ENCODE data around the gene C9orf85.

The C9orf85 gene, protein sequence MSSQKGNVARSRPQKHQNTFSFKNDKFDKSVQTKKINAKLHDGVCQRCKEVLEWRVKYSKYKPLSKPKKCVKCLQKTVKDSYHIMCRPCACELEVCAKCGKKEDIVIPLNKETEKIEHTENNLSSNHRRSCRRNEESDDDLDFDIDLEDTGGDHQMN

DNA sequence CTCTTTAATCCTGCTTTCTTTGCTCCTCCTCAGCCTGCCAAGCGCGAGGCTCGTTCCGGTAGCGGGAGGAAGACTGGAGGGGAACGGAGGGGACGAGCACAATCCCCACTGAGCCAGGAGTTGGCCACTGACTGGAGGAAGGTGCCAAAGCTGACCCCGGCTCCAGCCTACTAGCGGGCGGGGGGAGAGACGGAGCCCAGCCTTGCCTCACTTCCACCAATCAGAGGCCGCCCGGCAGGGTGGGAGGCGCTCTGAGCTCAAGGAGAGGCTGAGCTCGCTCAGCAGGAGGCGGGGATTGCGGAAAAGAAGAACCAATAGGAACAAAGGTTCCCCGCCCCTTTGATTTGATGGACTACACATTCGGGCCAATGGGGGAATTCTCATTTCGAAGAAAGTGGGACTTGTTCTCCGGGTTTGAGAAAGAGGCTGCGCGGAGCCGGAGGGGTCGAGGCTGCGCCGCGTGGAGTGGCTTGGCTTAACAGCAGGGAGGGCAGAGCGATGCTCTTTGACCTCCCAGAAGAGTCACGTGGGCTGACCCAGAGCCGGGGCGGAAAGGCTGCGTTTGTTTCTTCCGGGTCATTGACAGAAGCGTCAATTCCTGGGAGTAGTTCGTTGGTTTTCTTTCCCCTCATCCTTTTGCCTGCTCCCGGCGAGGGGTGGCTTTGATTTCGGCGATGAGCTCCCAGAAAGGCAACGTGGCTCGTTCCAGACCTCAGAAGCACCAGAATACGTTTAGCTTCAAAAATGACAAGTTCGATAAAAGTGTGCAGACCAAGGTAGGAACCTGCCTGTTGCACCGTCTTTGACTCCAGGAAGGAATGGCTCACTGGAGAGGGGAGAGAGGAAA, at the start of gene C9orf85, which contains the start of gene ABHD17B:
Gene C9orf85 (plus strand): TSS at position 579 of the 847 bp plus-strand sequence. CDS start 96 bp downstream, at position 675.
Gene ABHD17B (minus strand): TSS at position 133 of the 847 bp plus-strand sequence. CDS start 36,113 bp downstream, outside the sequence.
- no peaks in the 10 kb centered on the region for H3K9me3 Mint-ChIP-seq
- peak; percentile 96 for ATAC-seq
- peak; percentile 96 for DNase-seq
- H3K4me3 Mint-ChIP-seq, result peak within 1 kb of the TSS; percentile 99
- no peaks in the 10 kb centered on the region for H3K27me3 Mint-ChIP-seq
- H3K36me3 Mint-ChIP-seq (ENCODE audit: low read depth), result no peaks in the 10 kb centered on the region
- peaks cover 65% of the 10 kb centered on the region for H3K4me1 Mint-ChIP-seq
- peak within 1 kb of the TSS; percentile 96 for H3K27ac Mint-ChIP-seq

DNA sequence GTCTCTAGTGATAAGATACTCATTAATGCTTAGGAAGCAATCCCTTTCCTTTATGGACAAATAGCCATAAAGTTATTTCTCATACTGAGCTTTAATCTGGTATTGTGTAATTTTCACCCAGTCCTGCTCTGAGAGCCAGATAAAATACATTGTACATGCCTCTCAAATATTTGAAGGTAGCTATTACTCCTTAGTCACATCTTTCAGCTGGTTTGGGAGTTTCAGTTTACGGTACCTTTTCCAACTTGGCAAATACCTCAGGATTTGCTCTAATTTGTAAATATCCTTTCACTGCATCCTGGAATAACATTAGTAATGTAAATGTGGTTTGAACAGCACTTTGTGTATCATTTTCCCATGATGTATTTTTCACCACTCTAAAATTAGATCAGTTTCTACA, 47.8 kb upstream of the C9orf85 start:
- H3K36me3 Mint-ChIP-seq (ENCODE audit: low read depth), result peaks cover 59% of the 10 kb centered on the region
- H3K4me1 Mint-ChIP-seq, result peaks cover 25% of the 10 kb centered on the region
- H3K9me3 Mint-ChIP-seq, result peaks cover 29% of the 10 kb centered on the region
- H3K27me3 Mint-ChIP-seq, result no peaks in the 10 kb centered on the region
- DNase-seq (no peak), ATAC-seq (no peak)
- no peak overlapping the region for H3K27ac Mint-ChIP-seq
- H3K4me3 Mint-ChIP-seq, result no peak overlapping the region

DNA sequence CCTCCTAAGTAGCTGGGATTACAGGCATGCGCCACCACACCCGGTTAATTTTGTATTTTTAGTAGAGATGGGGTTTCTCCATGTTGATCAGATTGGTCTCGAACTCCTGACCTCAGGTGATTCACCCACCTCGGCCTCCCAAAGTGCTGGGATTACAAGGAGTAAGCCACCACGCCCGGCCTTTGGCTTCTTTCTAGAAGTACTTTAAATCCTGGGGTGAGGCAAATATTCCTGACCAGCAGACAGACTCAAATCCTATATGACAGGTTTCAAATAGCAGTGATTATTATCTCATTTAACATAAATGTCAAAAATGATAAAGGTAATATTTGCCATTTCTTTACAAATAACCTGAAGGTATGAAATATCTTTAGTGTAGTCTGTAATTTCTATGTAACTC, 36.1 kb upstream of the C9orf85 start:
- ATAC-seq (no peak), DNase-seq (no peak)
- Mint-ChIP-seq H3K36me3 (ENCODE audit: low read depth) (peaks cover 25% of the 10 kb centered on the region), H3K27me3 (no peaks in the 10 kb centered on the region), H3K9me3 (peaks cover 21% of the 10 kb centered on the region), H3K4me3 (no peak overlapping the region), H3K27ac (no peak overlapping the region), H3K4me1 (peaks cover 14% of the 10 kb centered on the region)

DNA sequence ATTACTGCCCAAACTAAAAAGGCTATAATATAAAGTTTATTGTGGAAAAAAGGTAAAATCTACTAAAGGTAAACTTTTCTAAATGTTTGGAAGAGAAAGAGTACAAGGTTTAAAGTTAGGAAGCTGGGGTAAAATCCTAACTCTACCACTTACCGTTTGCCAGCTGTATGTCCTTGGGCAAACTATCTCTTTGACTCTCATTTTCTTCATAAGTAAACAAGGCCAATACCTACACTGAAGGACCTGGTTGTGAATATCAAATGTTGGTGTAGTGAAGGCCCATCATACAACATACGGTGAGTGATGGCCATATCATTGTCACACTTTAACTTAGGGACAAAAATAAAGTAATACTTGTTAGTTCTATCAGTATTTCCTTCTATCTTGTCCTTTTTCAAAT, 35.3 kb upstream of the C9orf85 start:
- no peak overlapping the region for H3K4me3 Mint-ChIP-seq
- H3K27ac Mint-ChIP-seq, result no peak overlapping the region
- no peak for DNase-seq
- peaks cover 29% of the 10 kb centered on the region for H3K36me3 Mint-ChIP-seq (ENCODE audit: low read depth)
- peaks cover 18% of the 10 kb centered on the region for H3K4me1 Mint-ChIP-seq
- no peak for ATAC-seq
- H3K27me3 Mint-ChIP-seq, result no peaks in the 10 kb centered on the region
- peaks cover 26% of the 10 kb centered on the region for H3K9me3 Mint-ChIP-seq

DNA sequence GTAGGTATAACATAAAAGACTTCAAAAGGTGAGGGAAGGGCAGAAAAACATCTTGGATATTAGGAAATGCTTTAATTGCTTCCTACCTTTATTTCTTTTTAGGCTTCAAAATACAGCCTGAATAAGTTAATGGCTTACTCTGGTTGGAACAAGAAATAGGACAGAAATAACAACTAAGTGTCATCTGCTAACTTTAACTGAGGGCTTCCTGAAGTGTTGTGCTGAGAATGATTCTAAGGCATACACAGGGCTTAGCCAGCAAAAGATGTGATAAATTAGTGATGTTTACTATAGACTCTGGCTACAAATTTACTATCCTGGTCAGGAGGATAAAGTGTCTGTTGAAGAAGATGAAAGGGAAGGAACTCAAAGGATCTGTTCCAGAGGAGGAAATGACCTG, 34.6 kb upstream of the C9orf85 start:
- Mint-ChIP-seq H3K4me1 (peaks cover 18% of the 10 kb centered on the region), H3K36me3 (ENCODE audit: low read depth) (peaks cover 35% of the 10 kb centered on the region), H3K9me3 (peaks cover 29% of the 10 kb centered on the region), H3K27ac (no peak overlapping the region), H3K27me3 (no peaks in the 10 kb centered on the region), H3K4me3 (no peak overlapping the region)
- DNase-seq (no peak), ATAC-seq (no peak)

DNA sequence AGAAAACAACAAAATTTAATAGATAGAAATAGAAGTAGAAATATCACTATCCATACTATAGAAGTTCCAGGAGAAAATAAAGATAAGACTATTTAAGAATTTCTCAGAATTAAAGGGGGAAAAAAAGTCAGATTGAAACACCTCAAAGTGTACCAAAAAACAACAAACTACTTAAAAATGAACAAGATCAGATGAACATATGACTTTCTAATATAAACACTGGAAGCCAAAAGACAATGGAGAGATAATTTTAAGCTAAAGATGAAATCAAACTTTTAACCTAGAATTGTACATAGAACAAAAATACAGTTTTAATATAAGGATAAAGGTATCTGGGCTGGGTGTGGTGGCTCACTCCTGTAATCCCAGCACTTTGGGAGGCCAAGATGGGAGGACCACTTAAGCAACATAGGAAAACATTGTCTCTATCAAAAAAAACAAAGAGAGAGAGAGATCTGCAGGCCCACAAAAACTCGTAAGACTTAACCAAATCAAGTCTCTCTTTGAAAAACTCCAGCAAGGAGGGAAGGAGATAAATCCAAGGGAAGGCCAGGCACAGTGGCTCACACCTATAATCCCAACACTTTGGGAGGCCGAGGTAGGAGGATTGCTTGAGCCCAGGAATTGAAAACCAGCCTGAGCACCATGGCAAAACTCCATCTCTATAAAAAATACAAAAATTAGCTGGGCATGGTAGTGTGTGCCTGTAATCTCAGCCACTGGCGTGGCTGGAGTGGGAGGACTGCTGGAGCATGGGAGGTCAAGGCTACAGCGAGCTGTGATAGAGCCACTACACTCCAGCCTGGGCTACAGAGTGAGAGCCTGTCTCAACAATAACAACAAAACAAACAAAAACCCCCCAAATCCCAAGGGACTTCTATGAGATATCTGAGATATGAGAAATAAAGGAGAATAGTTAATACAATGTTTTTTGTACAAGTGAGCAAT, 32.8 kb upstream of the C9orf85 start:
- Mint-ChIP-seq H3K27ac (no peak overlapping the region), H3K27me3 (no peaks in the 10 kb centered on the region), H3K4me1 (peaks cover 17% of the 10 kb centered on the region), H3K4me3 (no peak overlapping the region), H3K9me3 (peaks cover 36% of the 10 kb centered on the region), H3K36me3 (ENCODE audit: low read depth) (peaks cover 46% of the 10 kb centered on the region)
- DNase-seq (no peak), ATAC-seq (no peak)

DNA sequence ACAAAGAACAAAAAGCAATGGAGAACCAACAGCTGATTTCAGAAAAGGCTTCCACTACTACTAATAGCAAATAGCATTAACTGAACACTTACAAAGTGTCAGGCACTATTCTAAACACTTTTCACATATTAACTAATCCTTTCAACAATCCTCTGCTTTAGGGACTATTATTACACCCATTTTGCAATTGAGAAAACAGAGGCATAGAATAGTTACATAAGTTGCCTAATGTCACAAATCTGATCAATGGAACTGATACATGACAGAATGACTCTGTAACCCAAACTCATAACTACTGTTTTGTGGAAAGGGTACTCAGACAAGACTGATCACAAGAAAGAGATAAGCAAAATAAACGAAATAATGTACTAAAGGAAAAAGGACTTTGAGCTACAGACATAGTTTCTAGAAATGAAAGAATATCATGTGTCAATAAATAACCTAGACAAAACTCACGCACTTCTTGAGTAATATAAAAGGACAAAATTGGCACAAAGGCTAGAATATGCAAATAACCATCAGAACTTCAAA, 31.7 kb upstream of the C9orf85 start:
- peaks cover 46% of the 10 kb centered on the region for H3K9me3 Mint-ChIP-seq
- H3K4me1 Mint-ChIP-seq, result peaks cover 14% of the 10 kb centered on the region
- DNase-seq (no peak), ATAC-seq (no peak)
- no peak overlapping the region for H3K4me3 Mint-ChIP-seq
- H3K36me3 Mint-ChIP-seq (ENCODE audit: low read depth), result peaks cover 52% of the 10 kb centered on the region
- H3K27me3 Mint-ChIP-seq, result no peaks in the 10 kb centered on the region
- no peak overlapping the region for H3K27ac Mint-ChIP-seq

DNA sequence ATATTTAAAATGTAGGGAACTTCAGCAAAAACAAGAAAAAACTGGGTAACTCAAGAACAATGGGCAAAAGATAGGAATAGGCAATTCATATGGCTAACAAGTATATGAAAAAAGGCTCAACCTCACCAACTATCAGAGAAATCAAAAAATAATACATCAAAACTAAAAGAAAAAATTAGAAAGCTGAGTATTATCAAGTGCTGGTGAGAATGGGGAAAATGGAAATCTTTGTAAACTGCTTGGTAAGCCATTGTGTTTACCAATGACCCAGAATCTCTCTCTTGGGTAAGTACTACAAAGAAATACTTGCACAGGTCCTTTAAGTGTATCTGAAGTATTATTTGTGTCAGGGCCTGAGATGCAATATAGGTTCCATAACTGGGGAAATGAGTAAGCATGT, 27.4 kb upstream of the C9orf85 start:
- H3K36me3 Mint-ChIP-seq (ENCODE audit: low read depth), result peaks cover 42% of the 10 kb centered on the region
- H3K27me3 Mint-ChIP-seq, result no peaks in the 10 kb centered on the region
- peaks cover 39% of the 10 kb centered on the region for H3K9me3 Mint-ChIP-seq
- ATAC-seq, result no peak
- H3K4me1 Mint-ChIP-seq, result peaks cover 36% of the 10 kb centered on the region
- DNase-seq, result no peak
- no peak overlapping the region for H3K27ac Mint-ChIP-seq
- no peak overlapping the region for H3K4me3 Mint-ChIP-seq

DNA sequence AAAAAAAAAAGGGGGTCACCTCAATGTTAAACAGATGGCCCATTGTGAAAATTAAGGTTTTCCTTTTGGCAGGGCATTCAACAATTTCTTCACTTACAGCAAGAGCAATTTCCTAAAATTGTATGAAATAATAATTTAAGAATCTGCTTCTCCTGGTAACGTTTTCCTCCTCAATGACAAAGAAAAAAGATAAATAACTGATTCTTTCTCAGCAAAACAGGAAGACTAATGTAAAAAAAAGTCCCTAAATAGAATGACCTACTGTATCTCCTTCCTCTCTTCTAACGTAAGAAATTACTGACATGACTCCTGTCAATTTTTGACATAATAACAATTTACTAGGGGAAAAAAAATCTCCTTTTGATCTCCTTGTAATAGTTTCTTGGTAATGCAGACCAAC, 26.0 kb upstream of the C9orf85 start:
- no peaks in the 10 kb centered on the region for H3K27me3 Mint-ChIP-seq
- H3K4me1 Mint-ChIP-seq, result peaks cover 42% of the 10 kb centered on the region
- no peak for DNase-seq
- no peak for ATAC-seq
- H3K27ac Mint-ChIP-seq, result no peak overlapping the region
- H3K36me3 Mint-ChIP-seq (ENCODE audit: low read depth), result peaks cover 31% of the 10 kb centered on the region
- H3K4me3 Mint-ChIP-seq, result no peak overlapping the region
- H3K9me3 Mint-ChIP-seq, result peaks cover 27% of the 10 kb centered on the region

DNA sequence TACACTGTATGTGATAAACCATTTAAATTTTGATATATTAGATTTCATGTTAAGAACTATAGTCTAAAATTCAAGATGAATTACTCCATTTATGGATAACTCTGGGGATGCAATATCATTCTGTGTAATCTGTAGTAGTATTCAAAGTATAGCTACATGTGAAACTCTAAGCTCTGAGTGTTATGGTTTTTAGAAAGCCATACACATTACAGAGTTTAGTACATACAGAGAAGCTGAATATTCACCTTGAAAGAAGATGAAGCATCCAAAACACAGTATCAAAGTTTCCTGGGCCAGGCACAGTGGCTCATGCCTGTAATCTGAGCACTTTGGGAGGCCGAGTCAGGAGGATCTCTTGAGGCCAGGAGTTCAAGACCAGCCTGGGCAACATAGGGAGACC, 25.4 kb upstream of the C9orf85 start:
- DNase-seq (no peak), ATAC-seq (peak; percentile 40)
- H3K4me3 Mint-ChIP-seq, result no peak overlapping the region
- no peak overlapping the region for H3K27ac Mint-ChIP-seq
- H3K4me1 Mint-ChIP-seq, result peaks cover 40% of the 10 kb centered on the region
- H3K27me3 Mint-ChIP-seq, result no peaks in the 10 kb centered on the region
- H3K36me3 Mint-ChIP-seq (ENCODE audit: low read depth), result peaks cover 28% of the 10 kb centered on the region
- H3K9me3 Mint-ChIP-seq, result peaks cover 24% of the 10 kb centered on the region

DNA sequence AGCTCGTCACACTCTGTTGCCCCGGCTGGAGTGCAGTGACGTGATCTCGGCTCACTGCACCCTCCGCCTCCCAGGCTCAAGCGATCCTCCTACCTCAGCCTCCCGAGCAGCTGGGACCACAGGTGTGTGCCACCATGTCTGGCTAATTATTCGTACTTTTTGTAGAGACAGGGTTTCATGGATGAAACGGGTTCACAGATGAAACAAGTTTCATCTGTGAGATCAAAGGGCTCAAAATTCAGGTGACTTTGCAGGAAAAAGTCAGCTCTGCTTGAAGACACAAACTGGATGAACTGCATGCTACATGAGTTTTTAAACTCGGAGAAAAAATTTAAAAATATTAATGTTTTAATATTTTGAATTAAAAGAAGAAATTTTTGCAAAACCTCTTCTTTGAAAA, 24.9 kb upstream of the C9orf85 start:
- Mint-ChIP-seq H3K9me3 (peaks cover 21% of the 10 kb centered on the region), H3K4me1 (peaks cover 41% of the 10 kb centered on the region), H3K36me3 (ENCODE audit: low read depth) (peaks cover 23% of the 10 kb centered on the region), H3K27ac (no peak overlapping the region), H3K27me3 (no peaks in the 10 kb centered on the region), H3K4me3 (no peak overlapping the region)
- no peak for DNase-seq
- ATAC-seq, result no peak

DNA sequence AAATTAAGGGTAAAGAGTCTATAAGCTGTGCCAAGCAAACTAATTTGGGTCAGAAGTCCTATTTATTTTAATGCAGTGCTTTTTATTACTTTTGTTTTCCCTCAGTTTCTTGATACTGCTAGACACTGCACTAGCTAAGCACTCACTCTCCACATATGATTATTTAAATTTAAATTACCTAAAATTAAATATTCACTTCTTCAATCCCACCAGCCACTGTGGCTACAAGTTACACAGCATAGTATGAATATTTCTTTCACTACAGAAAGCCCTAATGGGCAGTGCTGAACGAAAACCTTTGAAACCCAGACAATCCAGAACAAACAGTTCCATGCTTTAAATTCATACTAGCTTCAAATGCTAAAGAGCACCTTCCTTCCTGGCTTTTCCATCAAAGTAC, 24.1 kb upstream of the C9orf85 start:
- peaks cover 44% of the 10 kb centered on the region for H3K4me1 Mint-ChIP-seq
- no peak for DNase-seq
- H3K9me3 Mint-ChIP-seq, result peaks cover 17% of the 10 kb centered on the region
- H3K27ac Mint-ChIP-seq, result peak overlapping the region; percentile 58
- ATAC-seq, result no peak
- H3K36me3 Mint-ChIP-seq (ENCODE audit: low read depth), result peaks cover 18% of the 10 kb centered on the region
- H3K27me3 Mint-ChIP-seq, result no peaks in the 10 kb centered on the region
- H3K4me3 Mint-ChIP-seq, result no peak overlapping the region

DNA sequence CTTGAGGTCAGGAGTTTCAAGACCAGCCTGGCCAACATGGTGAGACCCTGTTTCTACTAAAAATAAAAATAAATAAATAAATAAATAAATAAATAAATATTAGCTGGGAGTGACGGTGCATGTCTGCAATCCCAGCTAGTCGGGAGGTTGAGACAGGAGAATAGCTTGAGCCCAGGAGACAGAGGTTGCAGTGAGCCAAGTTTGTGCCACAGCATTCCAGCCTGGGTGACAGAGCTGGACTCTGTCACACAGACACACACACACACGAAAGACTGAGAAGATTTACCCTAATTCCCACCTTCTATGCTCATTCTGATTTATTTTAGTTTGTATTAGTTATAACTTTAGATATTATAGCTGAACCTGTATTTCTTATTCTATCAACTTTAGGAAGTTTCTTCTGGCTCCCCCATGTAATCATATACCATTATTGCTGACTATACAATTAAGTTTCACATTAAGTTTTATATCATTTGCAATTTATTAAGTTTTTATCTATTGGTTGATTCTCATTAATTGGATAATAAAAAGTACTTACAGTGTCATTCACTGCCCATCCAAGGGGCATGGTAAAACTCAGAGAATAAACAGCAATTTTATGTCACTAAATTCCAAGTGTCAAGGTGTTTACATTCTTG, 21.3 kb upstream of the C9orf85 start:
- Mint-ChIP-seq H3K36me3 (ENCODE audit: low read depth) (peaks cover 6% of the 10 kb centered on the region), H3K4me3 (no peak overlapping the region), H3K27me3 (no peaks in the 10 kb centered on the region), H3K27ac (no peak overlapping the region), H3K4me1 (peaks cover 52% of the 10 kb centered on the region), H3K9me3 (no peaks in the 10 kb centered on the region)
- no peak for ATAC-seq
- no peak for DNase-seq

Measured in activated naive CD8-positive, alpha-beta T cell treated with anti-CD3 and anti-CD28 coated beads, Interleukin-2, amount 50 U/mL, for 24 hours (primary cell).